Fibroblast of the aortic adventitia (primary cell): ENCODE data around the gene GFRA1. TPM values are rescaled to one million over a fixed set of nuclear protein-coding genes. Genes with fewer than 3 reads are reported as not detected.

Source experiments
- DNase-seq: peaks from one replicate; pipeline ENCODE4 v3.0.0-alpha.2; 2010; ENCODE audit warnings: low read depth
- H3K4me3 ChIP-seq: 2 replicates; pipeline ENCODE4 v1.5.1; 2011; ENCODE audit warnings: low read depth, mild to moderate bottlenecking, control low read depth, low read length, moderate library complexity
- CTCF ChIP-seq: IDR thresholded peaks from 2 replicates; pipeline ENCODE4 v1.5.1; 2011; ENCODE audit warnings: mild to moderate bottlenecking, low read length, control low read depth, inconsistent platforms; ENCODE audit not compliant: insufficient read depth
- total RNA-seq: library from RNA; depleted of rRNA; stranded (reverse); fragments of >200 nt; gene quantifications from 2 replicates; pipeline ENCODE4 v1.2.3, GENCODE V29; 2012; ENCODE audit warnings: low replicate concordance

GFRA1 gene
- total RNA-seq, 1 donor = 0.18 TPM

- no peak overlapping the region for H3K4me3 ChIP-seq
- no peak for TF ChIP-seq CTCF
- DNase-seq = no peak
Measured at GRCh38 chr10:116216676-116217075, 56.3 kb downstream of the GFRA1 start.

- DNase-seq = no peak
- no peak for TF ChIP-seq CTCF
- H3K4me3 ChIP-seq = no peak overlapping the region
Measured at GRCh38 chr10:116215651-116216050, 57.4 kb downstream of the GFRA1 start.

GRCh38 chr10:116211682-116212081 is 61.3 kb downstream of the GFRA1 start:
- TF ChIP-seq CTCF = no peak
- DNase-seq = no peak
- no peak overlapping the region for H3K4me3 ChIP-seq

- TF ChIP-seq CTCF = no peak
- H3K4me3 ChIP-seq = no peak overlapping the region
- no peak for DNase-seq
Measured at GRCh38 chr10:116210588-116211346, 62.2 kb downstream of the GFRA1 start.

- TF ChIP-seq CTCF = no peak
- no peak overlapping the region for H3K4me3 ChIP-seq
- DNase-seq = no peak
Measured at GRCh38 chr10:116209781-116210180, 63.2 kb downstream of the GFRA1 start.

- H3K4me3 ChIP-seq = no peak overlapping the region
- DNase-seq = no peak
- TF ChIP-seq CTCF = no peak
Measured at GRCh38 chr10:116208956-116209567, 63.9 kb downstream of the GFRA1 start.

GRCh38 chr10:116207690-116208089 is 65.3 kb downstream of the GFRA1 start:
- TF ChIP-seq CTCF = no peak
- no peak for DNase-seq

More at GRCh38 chr10:116207690-116208089, 65.3 kb downstream of the GFRA1 start:
- H3K4me3 ChIP-seq = no peak overlapping the region
